GM20431 (cell line): ENCODE measurements around the gene SH3GL1.

Experiments used
- in situ Hi-C: fragments of 300-500 bp; cut with MseI, MboI; formaldehyde crosslinking; loops from one replicate; pipeline ENCODE4 v1.15.0; 2020; ENCODE audit warnings: low sequenced_read_pairs; ENCODE audit not compliant: unreplicated experiment

SH3GL1 gene

GRCh38 chr19:4432918-4433506, 32.7 kb upstream of the SH3GL1 start:
- in situ Hi-C loops, result no loop called here

- in situ Hi-C loops, result no loop called here
Measured at GRCh38 chr19:4431808-4432674, 31.7 kb upstream of the SH3GL1 start.

GRCh38 chr19:4431296-4431695, 30.9 kb upstream of the SH3GL1 start:
- in situ Hi-C loops, result no loop called here

GRCh38 chr19:4430760-4431159, 30.4 kb upstream of the SH3GL1 start:
- in situ Hi-C loops, result no loop called here

- in situ Hi-C loops, result no loop called here
Measured at GRCh38 chr19:4429771-4430171, 29.4 kb upstream of the SH3GL1 start.

- in situ Hi-C loops, result no loop called here
Measured at GRCh38 chr19:4429256-4429655, 28.9 kb upstream of the SH3GL1 start.

- in situ Hi-C loops, result no loop called here
Measured at GRCh38 chr19:4428326-4428975, 28.1 kb upstream of the SH3GL1 start.

GRCh38 chr19:4425537-4425936, 25.2 kb upstream of the SH3GL1 start:
- in situ Hi-C loops, result no loop called here

- in situ Hi-C loops, result no loop called here
Measured at GRCh38 chr19:4423416-4424126, 23.2 kb upstream of the SH3GL1 start.

GRCh38 chr19:4416268-4416667, 15.9 kb upstream of the SH3GL1 start:
- in situ Hi-C loops, result no loop called here

- in situ Hi-C loops, result no loop called here
Measured at GRCh38 chr19:4415352-4415751, 15.0 kb upstream of the SH3GL1 start.

- in situ Hi-C loops, result no loop called here
Measured at GRCh38 chr19:4414800-4415321, 14.5 kb upstream of the SH3GL1 start.

- in situ Hi-C loops, result no loop called here
Measured at GRCh38 chr19:4414144-4414799, 13.9 kb upstream of the SH3GL1 start.

- in situ Hi-C loops, result no loop called here
Measured at GRCh38 chr19:4413588-4413987, 13.2 kb upstream of the SH3GL1 start.

GRCh38 chr19:4409123-4409933, 9.0 kb upstream of the SH3GL1 start:
- in situ Hi-C loops, result no loop called here

GRCh38 chr19:4406626-4407025, 6.3 kb upstream of the SH3GL1 start:
- in situ Hi-C loops, result no loop called here

GRCh38 chr19:4405977-4406376, 5.6 kb upstream of the SH3GL1 start:
- in situ Hi-C loops, result no loop called here

GRCh38 chr19:4403005-4403761, 2.8 kb upstream of the SH3GL1 start:
- in situ Hi-C loops, result no loop called here
